Endothelial cell (in vitro differentiated cells): Measurements from ENCODE around the gene WNT7B. TPM values are rescaled to one million over a fixed set of nuclear protein-coding genes. Genes with fewer than 3 reads are reported as not detected.

Experiments used
- DNase-seq: peaks from one replicate; pipeline ENCODE4 v3.0.0; 2021; ENCODE audit warnings: low spot score
- H3K27ac Mint-ChIP-seq: one replicate; pipeline ENCODE4 v1.8.0; 2021; ENCODE audit warnings: mixed read lengths, inconsistent platforms; ENCODE audit not compliant: unreplicated experiment
- H3K27me3 Mint-ChIP-seq: one replicate; pipeline ENCODE4 v1.8.0; 2021; ENCODE audit warnings: mild to moderate bottlenecking, moderate library complexity, mixed read lengths, inconsistent platforms; ENCODE audit not compliant: unreplicated experiment
- H3K36me3 Mint-ChIP-seq: one replicate; pipeline ENCODE4 v1.8.0; 2021; ENCODE audit warnings: mild to moderate bottlenecking, low read depth, mixed read lengths, inconsistent platforms; ENCODE audit not compliant: unreplicated experiment
- H3K4me1 Mint-ChIP-seq: one replicate; pipeline ENCODE4 v1.8.0; 2021; ENCODE audit warnings: mild to moderate bottlenecking, mixed read lengths, inconsistent platforms; ENCODE audit not compliant: unreplicated experiment
- H3K4me3 Mint-ChIP-seq: one replicate; pipeline ENCODE4 v1.8.0; 2021; ENCODE audit warnings: mild to moderate bottlenecking, mixed read lengths, inconsistent platforms; ENCODE audit not compliant: unreplicated experiment
- H3K9me3 Mint-ChIP-seq: one replicate; pipeline ENCODE4 v1.8.0; 2021; ENCODE audit warnings: mixed read lengths, inconsistent platforms; ENCODE audit not compliant: unreplicated experiment
- total RNA-seq: library from RNA; stranded (reverse); fragmentation: NEBNext Ultra II Directional; extraction: Animal tissue kit (Norgen Biotek cat#: 25700); gene quantifications from one replicate; pipeline ENCODE4 v1.2.1, GENCODE V29; 2021; ENCODE audit not compliant: unreplicated experiment
- TF ChIP-seq, protein P1 (sequence below): fragments of 200-600 bp; sonication (generic); IDR thresholded peaks from one replicate; pipeline ENCODE4 v1.5.0; 2021; ENCODE audit warnings: antibody characterized with exemption; ENCODE audit not compliant: unreplicated experiment

The WNT7B gene
- total RNA-seq, 1 donor from 2014 or later: not detected

GRCh38 chr22:45998638-45999378 is 21.8 kb upstream of the WNT7B start:
- no peak overlapping the region for H3K27ac Mint-ChIP-seq
- no peaks in the 10 kb centered on the region for H3K9me3 Mint-ChIP-seq
- H3K36me3 Mint-ChIP-seq: peaks cover 3% of the 10 kb centered on the region
- TF ChIP-seq, protein P1, sequence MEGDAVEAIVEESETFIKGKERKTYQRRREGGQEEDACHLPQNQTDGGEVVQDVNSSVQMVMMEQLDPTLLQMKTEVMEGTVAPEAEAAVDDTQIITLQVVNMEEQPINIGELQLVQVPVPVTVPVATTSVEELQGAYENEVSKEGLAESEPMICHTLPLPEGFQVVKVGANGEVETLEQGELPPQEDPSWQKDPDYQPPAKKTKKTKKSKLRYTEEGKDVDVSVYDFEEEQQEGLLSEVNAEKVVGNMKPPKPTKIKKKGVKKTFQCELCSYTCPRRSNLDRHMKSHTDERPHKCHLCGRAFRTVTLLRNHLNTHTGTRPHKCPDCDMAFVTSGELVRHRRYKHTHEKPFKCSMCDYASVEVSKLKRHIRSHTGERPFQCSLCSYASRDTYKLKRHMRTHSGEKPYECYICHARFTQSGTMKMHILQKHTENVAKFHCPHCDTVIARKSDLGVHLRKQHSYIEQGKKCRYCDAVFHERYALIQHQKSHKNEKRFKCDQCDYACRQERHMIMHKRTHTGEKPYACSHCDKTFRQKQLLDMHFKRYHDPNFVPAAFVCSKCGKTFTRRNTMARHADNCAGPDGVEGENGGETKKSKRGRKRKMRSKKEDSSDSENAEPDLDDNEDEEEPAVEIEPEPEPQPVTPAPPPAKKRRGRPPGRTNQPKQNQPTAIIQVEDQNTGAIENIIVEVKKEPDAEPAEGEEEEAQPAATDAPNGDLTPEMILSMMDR: no peak
- no peak overlapping the region for H3K4me3 Mint-ChIP-seq
- no peak for DNase-seq
- peaks cover 7% of the 10 kb centered on the region for H3K27me3 Mint-ChIP-seq
- peaks cover 5% of the 10 kb centered on the region for H3K4me1 Mint-ChIP-seq

DNA sequence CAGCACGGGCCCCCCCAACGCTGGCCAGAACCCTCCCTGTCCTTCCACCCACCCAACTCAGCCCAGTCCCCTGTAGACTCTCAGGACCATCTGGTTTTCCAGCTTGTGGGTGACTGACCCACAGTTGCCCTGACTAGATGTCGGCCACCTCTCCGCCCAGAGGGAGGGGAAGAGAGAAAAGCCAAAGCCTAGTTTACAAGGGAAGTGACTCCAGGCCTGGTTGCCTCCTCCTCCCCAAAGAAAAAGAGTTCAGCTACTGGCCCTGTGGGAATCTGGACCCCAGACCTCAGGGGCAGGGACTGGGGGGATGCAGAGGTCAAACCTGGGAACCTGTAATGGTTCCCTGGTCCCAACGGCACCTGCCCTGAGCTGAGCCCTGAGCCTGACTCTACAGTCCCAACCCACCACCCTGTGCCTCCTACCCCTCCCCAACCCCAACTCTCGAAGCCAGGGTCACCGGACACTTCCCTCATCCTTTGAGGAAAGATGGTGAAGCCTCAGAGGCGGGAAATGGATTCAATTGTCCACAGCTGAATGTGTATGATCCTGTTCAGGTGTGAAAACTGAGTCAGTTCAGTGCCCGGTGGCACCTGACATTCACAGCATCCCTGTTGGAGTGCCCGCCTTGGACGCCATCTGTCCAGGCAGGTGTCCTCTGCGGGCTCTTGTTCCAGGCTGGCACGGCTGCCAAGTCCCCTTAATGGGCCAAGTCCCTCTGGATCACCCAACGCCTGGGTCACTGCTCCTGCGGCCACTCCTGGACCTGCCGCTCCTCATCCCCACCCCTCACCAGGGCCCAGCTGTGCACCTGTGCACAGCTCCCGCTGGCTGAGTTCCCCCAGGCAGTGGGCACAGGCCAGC is 21.0 kb upstream of the WNT7B start:
- TF ChIP-seq, protein P1: no peak
- peaks cover 10% of the 10 kb centered on the region for H3K36me3 Mint-ChIP-seq
- H3K27me3 Mint-ChIP-seq: peaks cover 10% of the 10 kb centered on the region
- peaks cover 6% of the 10 kb centered on the region for H3K4me1 Mint-ChIP-seq
- H3K9me3 Mint-ChIP-seq: no peaks in the 10 kb centered on the region
- no peak overlapping the region for H3K4me3 Mint-ChIP-seq
- H3K27ac Mint-ChIP-seq: no peak overlapping the region
- DNase-seq: no peak

DNA sequence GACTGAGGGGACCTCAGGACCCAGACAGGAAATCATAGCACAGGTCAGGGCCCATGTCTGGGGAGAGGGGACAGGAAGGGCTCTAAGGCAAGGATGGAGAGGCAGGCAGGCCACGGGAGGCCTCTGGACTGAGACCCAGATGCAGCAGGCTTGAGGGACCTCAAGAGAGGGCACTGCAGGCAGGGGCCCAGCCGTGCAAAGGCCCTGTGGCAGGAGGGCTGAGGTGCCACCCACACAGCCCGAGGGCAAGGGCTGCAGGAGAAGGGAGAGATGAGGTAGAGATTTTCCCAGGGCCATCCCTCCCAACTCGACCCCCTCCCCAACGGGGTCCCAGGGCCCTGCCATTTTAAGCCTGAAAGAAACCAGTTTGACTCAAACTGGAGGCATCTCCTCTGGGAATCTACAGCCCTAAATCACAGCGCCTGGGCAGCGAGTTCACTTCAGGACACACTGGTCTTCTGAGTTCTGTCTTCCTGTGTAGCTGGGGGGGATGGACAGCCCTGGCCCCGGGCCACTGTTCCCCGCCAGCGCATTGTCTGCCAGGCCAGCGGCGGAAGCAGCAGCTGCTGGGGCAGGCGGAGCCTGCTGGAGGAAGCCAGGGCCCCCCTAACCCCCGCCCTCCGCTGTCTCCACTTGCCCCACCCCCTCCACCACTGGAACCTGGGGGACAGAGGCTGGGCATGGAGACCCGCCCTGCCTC is 20.3 kb upstream of the WNT7B start:
- Mint-ChIP-seq H3K4me3 (no peak overlapping the region), H3K4me1 (peaks cover 6% of the 10 kb centered on the region), H3K36me3 (peaks cover 12% of the 10 kb centered on the region), H3K9me3 (no peaks in the 10 kb centered on the region), H3K27ac (no peak overlapping the region), H3K27me3 (peaks cover 10% of the 10 kb centered on the region)
- TF ChIP-seq, protein P1: no peak
- DNase-seq: peak; percentile 44

DNA sequence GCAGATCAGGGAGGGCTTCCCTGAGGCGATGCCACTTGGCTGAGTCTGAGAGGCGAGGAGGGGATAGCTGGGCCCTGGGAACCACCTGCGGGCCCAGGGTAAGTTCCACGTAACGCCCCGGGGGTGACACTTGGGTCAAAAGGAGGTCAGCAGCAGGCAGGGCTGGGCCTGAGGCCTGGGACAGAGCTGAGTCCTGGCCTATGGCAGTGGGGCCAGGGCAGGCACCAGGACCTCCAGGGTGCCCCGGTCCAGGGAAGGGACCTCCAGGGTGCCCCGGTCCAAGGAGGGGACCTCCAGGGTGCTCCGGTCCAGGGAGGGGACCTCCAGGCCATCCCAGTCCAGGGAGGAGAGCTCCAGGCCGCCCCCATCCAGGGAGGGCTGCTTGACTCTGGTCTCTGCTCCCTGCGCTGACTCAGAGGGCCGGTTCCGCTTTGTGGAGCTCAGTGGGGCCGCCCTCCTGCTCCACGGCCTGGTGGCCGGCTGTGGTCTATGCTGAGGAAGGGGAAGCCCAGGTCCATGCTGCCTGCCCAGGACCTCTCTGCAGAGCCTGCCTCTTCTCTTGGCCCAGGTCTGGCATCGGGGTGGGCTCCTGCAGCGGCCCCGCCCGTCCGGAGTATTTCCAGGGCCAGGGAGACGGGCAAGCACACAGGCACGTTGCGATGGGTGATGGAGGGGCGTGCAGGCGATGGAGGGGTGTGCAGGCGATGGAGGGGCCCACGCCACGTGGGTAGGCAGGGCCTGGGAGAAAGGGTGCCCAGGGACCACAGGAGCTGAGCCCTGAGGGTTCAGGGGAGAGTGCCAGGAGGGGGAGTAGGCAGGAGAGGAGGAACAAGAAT is 19.5 kb upstream of the WNT7B start:
- Mint-ChIP-seq H3K27ac (no peak overlapping the region), H3K9me3 (no peaks in the 10 kb centered on the region), H3K27me3 (peaks cover 14% of the 10 kb centered on the region), H3K4me1 (peaks cover 6% of the 10 kb centered on the region), H3K4me3 (no peak overlapping the region), H3K36me3 (peaks cover 12% of the 10 kb centered on the region)
- TF ChIP-seq, protein P1: no peak
- no peak for DNase-seq
